Skeletal muscle tissue (tissue), 4 donors: ENCODE results near the gene HOXB2. TPM values are rescaled to one million over a fixed set of nuclear protein-coding genes. Genes with fewer than 3 reads are reported as not detected.
"Not testable (repeated sequence)": the region's sequence is repeated elsewhere in the genome, so short reads cannot be mapped to it uniquely, and the experiment has no call there.

Source experiments
- H3K27ac ChIP-seq: one replicate; pipeline ENCODE4 v1.7.0; 2013; ENCODE audit warnings: mild to moderate bottlenecking, low read depth, low read length, inconsistent platforms
- H3K27me3 ChIP-seq, 3 donors: one replicate each; pipeline ENCODE4 v1.7.0; 2013; ENCODE audit warnings: low read length in 3 of 3; ENCODE audit not compliant: control insufficient read depth in 3 of 3, insufficient read depth in 3 of 3
- H3K36me3 ChIP-seq, 3 donors: one replicate each; pipeline ENCODE4 v1.7.0; 2013; ENCODE audit warnings: low read length in 3 of 3; ENCODE audit not compliant: control insufficient read depth in 3 of 3, insufficient read depth in 3 of 3
- H3K4me1 ChIP-seq, 3 donors: one replicate each; pipeline ENCODE4 v1.7.0; 2013; ENCODE audit warnings: low read length in 3 of 3, mild to moderate bottlenecking in 3 of 3; ENCODE audit not compliant: control insufficient read depth in 3 of 3, insufficient read depth in 3 of 3
- H3K4me3 ChIP-seq, 3 donors: one replicate each; pipeline ENCODE4 v1.7.0; 2013; ENCODE audit warnings: low read length in 3 of 3
- H3K9ac ChIP-seq, 3 donors: one replicate each; pipeline ENCODE4 v1.7.0; 2013; ENCODE audit warnings: low read length in 3 of 3, mild to moderate bottlenecking in 3 of 3, moderate library complexity in 2 of 3, low read depth in 1 of 3
- H3K9me3 ChIP-seq, 3 donors: one replicate each; pipeline ENCODE4 v1.7.0; 2013; ENCODE audit warnings: low read length in 3 of 3; ENCODE audit not compliant: control insufficient read depth in 3 of 3
- total RNA-seq: library from RNA; depleted of rRNA; stranded (reverse); fragments of >200 nt; gene quantifications from one replicate; pipeline ENCODE4 v1.2.3, GENCODE V29; 2014
- donor health status: Osteomylitis.

The HOXB2 gene
- total RNA-seq, 1 donor from 2014 or later: 3.1 TPM

GRCh38 chr17:48542114-48542656 is 2.7 kb downstream of the HOXB2 start:
- peaks cover 4 to 37% (median 5%) of the 10 kb centered on the region in 3 donors for H3K4me1 ChIP-seq
- peak overlapping the region; percentile 50 to 79 (median 53) for H3K9ac ChIP-seq
- H3K9me3 ChIP-seq: no peaks in the 10 kb centered on the region
- H3K36me3 ChIP-seq: no peaks in the 10 kb centered on the region
- H3K4me3 ChIP-seq: peak overlapping the region; percentile 49 to 91 (median 54)
- H3K27ac ChIP-seq: peak overlapping the region; percentile 62
- peaks cover 0 to 61% (median 51%) of the 10 kb centered on the region in 3 donors for H3K27me3 ChIP-seq

GRCh38 chr17:48541577-48542113 is 3.3 kb downstream of the HOXB2 start:
- Histone ChIP-seq H3K9me3 (no peaks in the 10 kb centered on the region), H3K27me3 (peaks cover 0 to 56% (median 47%) of the 10 kb centered on the region in 3 donors), H3K9ac (peak overlapping the region; percentile 50 to 79 (median 53)), H3K4me3 (peak overlapping the region; percentile 49 to 91 (median 54)), H3K27ac (peak overlapping the region; percentile 62), H3K4me1 (peaks cover 4 to 32% (median 5%) of the 10 kb centered on the region in 3 donors), H3K36me3 (no peaks in the 10 kb centered on the region)

- peaks cover 0 to 50% (median 47%) of the 10 kb centered on the region in 3 donors for H3K27me3 ChIP-seq
- H3K4me1 ChIP-seq: peaks cover 4 to 29% (median 5%) of the 10 kb centered on the region in 3 donors
- H3K9ac ChIP-seq: peak overlapping the region in 1 of 3 donors; percentile 79
- peak overlapping the region; percentile 62 for H3K27ac ChIP-seq
- H3K36me3 ChIP-seq: no peaks in the 10 kb centered on the region
- no peaks in the 10 kb centered on the region for H3K9me3 ChIP-seq
- H3K4me3 ChIP-seq: peak overlapping the region; percentile 15 to 91 (median 45)
These were observed 3.8 kb downstream of the HOXB2 start for GRCh38 chr17:48541036-48541576.

GRCh38 chr17:48540213-48540612 is 4.7 kb downstream of the HOXB2 start:
- Histone ChIP-seq H3K4me1 (peaks cover 4 to 21% (median 5%) of the 10 kb centered on the region in 3 donors), H3K27me3 (peaks cover 0 to 43% (median 40%) of the 10 kb centered on the region in 3 donors), H3K9ac (no peak overlapping the region), H3K4me3 (no peak overlapping the region), H3K27ac (no peak overlapping the region), H3K9me3 (no peaks in the 10 kb centered on the region), H3K36me3 (no peaks in the 10 kb centered on the region)

- no peak overlapping the region for H3K4me3 ChIP-seq
- H3K4me1 ChIP-seq: peaks cover 4 to 18% (median 5%) of the 10 kb centered on the region in 3 donors
- H3K9ac ChIP-seq: no peak overlapping the region
- peaks cover 0 to 40% (median 37%) of the 10 kb centered on the region in 3 donors for H3K27me3 ChIP-seq
- H3K36me3 ChIP-seq: no peaks in the 10 kb centered on the region
- no peaks in the 10 kb centered on the region for H3K9me3 ChIP-seq
- H3K27ac ChIP-seq: no peak overlapping the region
These were observed 5.7 kb downstream of the HOXB2 start for GRCh38 chr17:48539177-48539576.

GRCh38 chr17:48537316-48537715 is 7.6 kb downstream of the HOXB2 start:
- H3K9me3 ChIP-seq: no peaks in the 10 kb centered on the region
- no peak overlapping the region for H3K9ac ChIP-seq
- peaks cover 0 to 14% (median 0%) of the 10 kb centered on the region in 3 donors for H3K4me1 ChIP-seq
- H3K36me3 ChIP-seq: no peaks in the 10 kb centered on the region
- H3K27ac ChIP-seq: no peak overlapping the region
- H3K4me3 ChIP-seq: no peak overlapping the region
- peaks cover 0 to 33% (median 24%) of the 10 kb centered on the region in 3 donors for H3K27me3 ChIP-seq

GRCh38 chr17:48535793-48536559 is 8.9 kb downstream of the HOXB2 start:
- H3K9ac ChIP-seq, H3K9me3 ChIP-seq, H3K36me3 ChIP-seq, H3K27ac ChIP-seq, H3K4me1 ChIP-seq, H3K4me3 ChIP-seq: not testable (repeated sequence)
- peaks cover 0 to 25% (median 12%) of the 10 kb centered on the region in 3 donors for H3K27me3 ChIP-seq

GRCh38 chr17:48532261-48532660 is 12.6 kb downstream of the HOXB2 start:
- no peaks in the 10 kb centered on the region for H3K36me3 ChIP-seq
- H3K27me3 ChIP-seq: peaks cover 7 to 38% (median 15%) of the 10 kb centered on the region in 3 donors
- no peak overlapping the region for H3K4me3 ChIP-seq
- H3K9me3 ChIP-seq: no peaks in the 10 kb centered on the region
- no peak overlapping the region for H3K27ac ChIP-seq
- H3K9ac ChIP-seq: no peak overlapping the region
- H3K4me1 ChIP-seq: no peaks in the 10 kb centered on the region

- Histone ChIP-seq H3K4me1 (no peaks in the 10 kb centered on the region), H3K36me3 (no peaks in the 10 kb centered on the region), H3K4me3 (no peak within 1 kb of the TSS), H3K27me3 (peaks cover 14 to 50% (median 21%) of the 10 kb centered on the region in 3 donors), H3K9ac (no peak within 1 kb of the TSS), H3K27ac (no peak within 1 kb of the TSS), H3K9me3 (no peaks in the 10 kb centered on the region)
These were observed 14.0 kb downstream of the HOXB2 start, which contains the start of gene HOXB1 for GRCh38 chr17:48530887-48531272. TSS of gene HOXB1 (minus strand) at chr17:48531011. CDS start at chr17:48530904, 107 bp downstream.
